Measurements from ENCODE around the gene INPP5E.

Gene INPP5E

DNA sequence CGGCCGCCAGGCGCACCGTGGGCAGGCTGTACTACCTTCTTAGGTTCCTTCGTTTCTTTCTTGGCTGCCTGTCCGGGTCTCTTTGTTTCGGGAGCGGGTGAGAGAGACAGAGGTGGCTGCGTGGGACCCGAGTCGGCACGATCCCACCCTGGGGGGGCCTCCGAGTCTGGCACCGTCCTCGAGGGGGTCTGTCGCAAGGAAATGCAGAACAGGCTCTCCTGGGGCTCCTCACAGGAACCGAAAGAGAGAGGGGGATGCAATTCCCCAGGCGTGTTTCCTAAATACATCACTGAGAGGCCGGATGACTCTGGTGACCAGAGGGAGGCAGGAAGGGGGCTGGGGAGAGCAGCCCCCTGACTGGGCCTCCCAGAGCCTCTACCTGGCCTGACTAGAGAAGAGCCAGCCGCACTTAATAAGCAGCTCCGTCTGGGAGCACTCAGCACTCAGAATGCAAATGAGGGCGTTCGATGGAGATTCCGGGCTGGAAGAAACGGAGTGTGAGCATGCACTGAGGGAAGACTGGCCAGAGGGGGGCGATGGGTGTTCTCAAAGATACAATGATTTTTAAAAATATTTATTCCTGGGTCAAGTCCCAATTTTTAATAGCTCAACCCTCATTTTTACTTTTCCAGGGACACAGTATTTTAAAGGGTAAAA is 11.7 kb upstream of the INPP5E start:
- DNase-seq (ENCODE audit: low read depth in 2 of 2) = no peak

DNA sequence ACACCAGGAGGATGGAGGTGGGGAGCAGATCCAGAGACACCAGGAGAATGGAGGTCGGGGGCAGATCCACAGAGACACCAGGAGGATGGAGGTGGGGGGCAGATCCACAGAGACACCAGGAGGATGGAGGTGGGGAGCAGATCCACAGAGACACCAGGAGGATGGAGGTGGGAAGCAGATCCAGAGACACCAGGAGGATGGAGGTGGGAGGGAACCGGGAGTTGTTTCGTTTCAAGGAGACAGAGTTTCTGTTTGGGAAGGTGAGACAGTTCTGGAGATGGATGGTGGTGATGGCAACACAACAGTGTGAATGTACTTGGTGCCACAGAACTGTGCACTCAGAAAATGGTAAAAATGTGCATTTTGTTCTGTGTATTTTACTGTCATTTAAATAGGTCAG is 9.0 kb upstream of the INPP5E start:
- DNase-seq (ENCODE audit: low read depth in 2 of 2) = no peak

DNA sequence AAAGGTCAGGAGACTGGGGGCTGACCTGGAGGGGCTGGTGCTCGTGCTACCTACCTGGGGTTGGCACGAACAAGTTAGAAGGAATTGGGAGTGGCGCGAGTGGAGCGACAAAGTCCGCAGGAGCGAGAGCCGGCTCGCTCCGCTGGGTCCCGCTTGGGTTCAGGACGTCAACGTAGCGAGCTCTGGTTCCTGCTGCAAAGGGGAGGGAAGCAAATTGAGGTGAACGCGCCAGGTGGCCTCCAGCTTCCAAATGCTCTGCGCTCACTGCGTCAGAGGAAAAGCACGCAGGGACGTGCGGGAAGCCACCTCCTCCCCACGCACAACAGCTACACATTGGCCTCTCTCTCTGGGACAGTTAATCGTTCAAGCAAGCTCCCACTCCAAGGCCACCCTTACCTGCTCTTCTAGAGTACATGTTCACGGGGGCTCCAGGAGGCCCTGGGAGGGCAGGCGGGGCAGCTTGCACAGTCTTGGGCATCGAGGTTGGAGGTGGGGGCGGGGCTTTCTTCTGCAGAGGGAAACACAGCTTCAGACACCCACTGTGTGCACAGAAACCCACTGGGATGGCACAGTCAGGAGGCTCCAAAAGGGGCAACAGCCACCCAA is 7.6 kb upstream of the INPP5E start:
- no peak for DNase-seq (ENCODE audit: low read depth in 2 of 2)

DNA sequence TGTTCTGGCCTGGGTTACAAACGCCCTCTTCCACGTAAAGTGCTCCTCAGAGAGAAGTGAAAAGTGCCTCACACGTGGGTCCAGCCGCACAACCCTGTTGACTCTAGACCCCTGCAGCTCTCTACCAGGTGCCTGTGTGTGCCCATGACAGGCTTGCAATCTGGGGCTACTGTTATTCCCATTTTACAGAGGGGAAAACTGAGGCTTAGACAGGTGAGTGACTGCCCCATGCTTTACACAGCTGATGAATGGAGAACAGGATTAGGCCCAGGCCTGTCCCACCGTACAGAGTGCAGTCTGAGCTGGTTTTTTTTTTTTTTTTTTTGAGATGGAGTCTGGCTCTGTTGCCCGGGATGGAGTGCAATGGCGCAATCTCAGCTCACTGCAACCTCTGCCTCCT is 6.2 kb upstream of the INPP5E start:
- no peak for DNase-seq (ENCODE audit: low read depth in 2 of 2)

DNA sequence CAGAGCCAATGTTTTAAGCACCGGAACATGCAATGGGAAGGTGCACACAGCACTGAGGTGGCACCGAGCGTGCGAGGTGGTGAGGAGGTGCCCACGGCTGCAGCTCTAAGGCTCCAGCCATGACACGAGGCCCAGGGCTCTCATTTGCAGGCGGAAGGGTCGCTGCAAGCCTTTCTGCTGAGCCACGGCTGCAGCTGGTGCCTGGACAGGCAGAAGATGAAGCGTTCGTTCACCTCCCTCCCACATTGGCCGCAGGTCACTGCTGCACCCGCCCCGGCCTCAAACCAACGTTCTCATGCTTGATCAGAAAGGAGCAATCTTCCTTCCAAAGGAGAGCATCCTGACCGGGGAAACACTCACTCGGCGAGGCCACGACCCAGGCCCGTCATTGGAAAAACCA is 4.5 kb upstream of the INPP5E start:
- DNase-seq (ENCODE audit: low read depth in 2 of 2) = no peak

DNA sequence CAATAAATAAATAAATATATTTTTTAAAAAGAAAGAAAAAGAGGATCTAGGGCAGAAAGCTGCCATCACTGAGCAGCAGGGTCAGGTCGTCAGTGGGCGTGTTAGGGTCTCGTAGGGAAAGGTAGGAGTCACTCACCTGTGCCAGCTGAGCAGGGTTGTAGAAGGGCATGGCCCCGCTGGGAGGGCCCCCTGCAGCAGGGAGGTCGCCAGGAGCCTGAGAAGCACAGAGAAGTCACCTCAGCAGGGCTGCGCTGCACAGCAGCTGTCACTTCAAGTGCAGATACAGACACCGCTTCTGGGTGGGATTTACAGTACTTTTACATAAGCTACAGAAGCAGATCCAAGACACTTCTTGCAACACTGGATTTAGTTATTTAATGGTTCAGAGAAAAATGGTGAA is 4.0 kb upstream of the INPP5E start:
- no peak for DNase-seq (ENCODE audit: low read depth in 2 of 2)

DNA sequence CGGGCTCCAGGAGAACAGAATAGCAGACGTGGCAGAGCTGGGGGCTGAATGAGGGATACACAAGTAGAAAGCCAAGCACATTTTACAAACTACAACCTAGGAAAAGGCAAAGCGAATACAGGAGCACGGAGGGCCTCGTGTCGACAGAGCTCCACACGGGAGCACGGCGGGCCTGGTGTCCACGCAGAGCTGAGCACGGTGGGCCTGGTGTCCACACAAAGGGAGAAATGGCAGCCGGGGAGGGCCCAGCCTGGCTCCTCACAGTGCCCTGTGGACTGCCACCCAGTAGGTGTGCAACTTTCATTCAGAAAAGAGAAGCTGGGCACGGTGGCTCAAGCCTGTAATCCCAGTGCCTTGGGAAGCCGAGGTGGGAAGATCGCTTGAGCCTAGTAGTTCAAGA is 3.4 kb upstream of the INPP5E start:
- DNase-seq (ENCODE audit: low read depth in 2 of 2) = no peak

DNA sequence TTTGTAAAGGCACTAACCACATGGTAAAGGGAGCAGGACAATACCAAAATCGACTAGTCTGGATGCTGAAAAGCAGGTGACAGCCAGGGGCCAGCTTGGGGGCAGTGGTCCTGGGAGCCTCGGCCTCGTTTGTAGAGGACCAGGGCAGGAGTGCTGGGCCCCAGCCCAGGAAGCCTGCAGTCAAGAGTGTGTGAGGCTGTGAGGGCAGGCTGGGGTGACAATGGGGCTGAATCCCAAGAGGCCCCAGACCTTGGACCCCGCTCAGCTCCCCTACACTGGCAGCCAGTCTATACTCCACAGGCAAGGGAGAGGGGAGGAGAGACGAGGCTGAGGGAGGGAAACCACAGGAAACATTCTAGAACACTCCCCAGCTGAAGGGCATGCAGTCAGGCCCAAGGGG is 2.6 kb upstream of the INPP5E start:
- no peak for DNase-seq (ENCODE audit: low read depth in 2 of 2)

DNA sequence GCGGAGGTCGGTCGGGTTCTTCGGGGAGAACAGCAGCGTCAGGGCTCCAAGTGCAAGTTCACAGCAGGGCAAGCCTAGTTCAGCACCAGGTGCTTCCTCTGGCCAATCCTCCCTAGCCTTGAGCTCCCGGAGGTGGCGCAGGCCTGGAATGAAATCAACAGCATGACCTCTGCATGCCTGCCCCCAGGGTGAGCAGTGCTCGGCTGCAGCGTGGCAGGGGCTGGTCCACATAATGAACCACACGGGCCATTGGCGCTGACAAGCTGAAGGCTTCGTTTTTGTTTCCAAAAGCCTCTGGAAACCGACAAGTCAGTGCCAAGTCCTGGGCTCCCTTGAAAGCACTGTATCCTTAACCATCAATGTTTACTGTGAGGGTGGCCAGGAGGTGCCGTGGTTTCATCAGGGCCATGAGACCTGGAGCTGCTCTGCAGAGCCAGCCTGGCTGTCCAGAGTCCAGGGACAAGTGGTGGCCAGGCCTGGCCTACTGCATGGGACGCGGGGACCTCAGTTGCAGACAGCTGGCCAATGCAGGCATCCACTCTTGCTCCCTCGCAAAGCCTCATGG is 2.1 kb upstream of the INPP5E start:
- no peak for DNase-seq (ENCODE audit: low read depth in 2 of 2)

DNA sequence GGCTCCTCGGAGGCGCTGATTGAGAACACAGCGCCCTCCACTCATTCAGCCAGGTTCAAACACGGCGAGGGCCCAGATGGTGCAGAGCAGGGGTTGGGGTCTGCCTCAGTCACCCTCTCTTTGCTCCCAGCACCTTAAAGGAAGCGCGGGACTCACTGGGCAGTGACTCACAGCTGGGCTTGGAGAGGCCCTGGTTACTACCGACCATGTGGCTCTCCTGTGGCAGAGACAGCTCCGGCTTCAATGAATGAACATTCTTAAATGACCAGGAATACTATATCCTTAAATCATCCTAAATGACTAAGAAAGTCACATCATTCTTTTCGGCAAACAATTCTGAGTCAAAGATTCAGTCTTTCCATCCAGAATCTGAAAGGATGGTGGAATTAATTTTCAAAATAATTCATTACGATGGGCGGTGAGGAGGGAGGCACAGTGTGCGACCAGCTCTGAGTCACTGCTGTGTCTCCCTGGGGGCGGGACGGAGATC is 1.6 kb upstream of the INPP5E start:
- DNase-seq (ENCODE audit: low read depth in 2 of 2) = no peak

DNA sequence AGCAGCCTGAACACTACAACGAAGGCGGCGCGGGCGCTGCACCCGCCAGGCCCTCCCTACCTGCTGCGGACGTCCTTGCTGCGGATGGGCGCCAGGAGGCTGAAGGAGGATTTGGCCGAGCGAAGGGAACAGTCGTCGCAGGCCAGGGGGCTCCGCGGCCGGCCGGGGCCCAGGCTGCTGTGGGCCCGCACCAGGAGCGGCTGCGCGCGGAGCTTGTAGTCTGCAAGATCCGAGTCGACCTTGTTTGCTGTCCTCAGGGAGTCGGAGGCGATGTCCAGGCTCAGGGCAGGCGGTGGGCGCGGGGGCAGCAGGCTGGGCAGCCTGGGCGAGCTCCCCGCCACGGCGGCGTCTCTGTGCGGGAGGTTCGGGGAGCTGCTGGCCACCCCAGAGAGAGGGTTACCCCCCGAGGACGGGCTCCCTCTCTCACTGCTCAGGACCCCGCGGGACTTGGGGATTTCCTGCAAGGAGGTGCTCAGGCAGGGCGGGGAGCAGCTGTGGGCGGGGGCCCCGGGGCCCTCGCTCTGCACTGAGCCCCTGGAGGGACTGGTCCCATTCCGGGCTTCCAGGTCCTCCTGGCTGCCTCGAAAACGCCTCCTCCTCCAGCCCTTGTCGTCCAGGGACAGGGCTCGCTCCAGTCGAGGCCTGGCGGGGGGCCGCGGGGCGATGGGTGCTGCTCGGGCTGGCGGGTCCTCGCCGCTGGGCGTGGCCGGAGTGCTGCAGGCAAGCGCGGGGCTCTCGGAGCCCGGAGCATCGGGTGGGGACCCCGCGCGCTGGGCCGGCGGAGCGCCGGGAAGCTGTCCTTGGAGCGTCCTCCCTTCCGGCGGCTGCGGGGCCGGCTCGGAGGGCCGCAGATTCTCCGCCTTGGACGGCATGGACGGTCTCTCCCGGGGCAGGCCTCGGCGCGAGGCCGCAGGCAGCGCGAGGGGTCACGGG is 831 bp downstream of the INPP5E start:
- peak; percentile 40 to 56 for DNase-seq (ENCODE audit: low read depth in 2 of 2)

DNA sequence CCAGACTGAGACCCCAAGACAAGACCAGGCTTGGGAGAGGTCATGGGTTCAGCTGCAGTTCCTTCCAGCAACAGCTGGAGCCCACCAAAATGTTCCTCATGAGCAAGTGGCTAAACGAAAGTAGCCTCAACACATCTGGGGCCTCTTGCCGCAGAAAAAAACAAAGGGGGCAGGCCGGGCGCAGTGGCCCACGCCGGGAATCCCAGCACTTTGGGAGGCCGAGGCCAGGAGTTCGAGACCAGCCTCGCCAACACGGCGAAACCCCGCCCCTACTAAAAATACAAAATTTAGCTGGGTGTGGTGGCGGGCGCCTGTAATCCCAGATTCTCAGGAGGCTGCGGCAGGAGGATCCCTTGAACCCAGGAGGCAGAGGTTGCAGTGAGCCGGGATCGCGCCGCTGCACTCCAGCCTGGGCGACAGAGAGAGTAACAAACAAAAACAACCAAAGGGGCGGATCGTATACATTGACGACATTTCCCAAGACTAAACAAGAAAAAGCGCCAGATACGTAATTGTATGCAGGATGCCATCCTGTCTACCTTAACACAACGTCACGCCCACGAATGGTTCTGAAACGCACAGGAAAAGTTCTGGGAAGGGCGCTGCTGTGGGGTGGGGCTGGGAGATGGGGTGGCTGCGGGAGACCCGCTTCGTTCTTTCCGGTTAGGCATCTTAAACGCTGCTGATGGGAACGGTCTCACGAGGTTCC is 1.7 kb downstream of the INPP5E start:
- no peak for DNase-seq (ENCODE audit: low read depth in 2 of 2)

DNA sequence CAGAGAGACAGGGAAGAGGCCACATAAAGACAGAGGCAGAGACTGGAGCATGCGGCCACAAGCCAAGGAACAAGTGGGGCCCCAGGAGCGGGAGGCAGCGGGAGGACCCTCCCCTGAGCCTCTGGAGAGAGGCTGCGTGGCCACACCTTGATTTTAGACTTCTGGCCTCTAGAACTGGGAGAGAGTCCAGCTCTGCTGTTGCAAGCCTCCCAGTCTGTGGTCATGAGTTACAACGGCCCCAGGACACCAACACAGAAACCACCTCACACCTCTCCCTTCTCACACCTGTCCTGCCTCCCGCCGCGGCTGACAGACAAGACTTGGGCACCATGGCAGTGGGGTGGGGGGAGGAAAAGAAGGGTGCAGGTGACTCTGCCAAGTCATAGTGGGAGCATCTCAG is 2.2 kb downstream of the INPP5E start:
- DNase-seq (ENCODE audit: low read depth in 2 of 2) = no peak

DNA sequence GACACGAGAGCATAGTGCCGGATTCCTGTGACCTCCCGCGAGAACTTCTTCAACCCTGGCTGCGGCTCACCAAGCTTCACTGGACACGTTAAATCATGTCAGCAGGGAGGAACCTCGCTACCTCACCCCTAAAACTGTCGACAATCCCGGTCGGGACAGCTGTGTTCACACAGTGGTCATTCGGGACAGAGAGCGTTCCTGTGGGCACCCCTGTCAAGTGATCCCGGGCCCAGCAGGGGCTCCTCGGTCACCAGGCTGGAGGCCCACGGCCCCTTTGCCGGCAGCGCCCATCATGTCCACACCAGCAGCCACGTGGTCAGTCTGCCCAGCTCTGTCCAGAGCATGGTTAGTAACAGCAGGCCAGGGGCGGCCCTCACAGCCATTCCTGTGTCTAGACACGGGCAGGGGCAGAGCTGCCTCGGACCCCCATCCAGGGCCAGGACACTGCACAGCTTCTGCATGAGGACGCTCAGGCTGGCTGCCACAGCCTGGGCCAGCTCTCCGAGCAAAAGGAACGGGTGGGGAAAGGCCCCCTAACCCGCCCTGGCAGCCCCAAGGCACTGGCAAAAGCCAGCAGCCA is 3.5 kb downstream of the INPP5E start:
- DNase-seq (ENCODE audit: low read depth in 2 of 2) = no peak

DNA sequence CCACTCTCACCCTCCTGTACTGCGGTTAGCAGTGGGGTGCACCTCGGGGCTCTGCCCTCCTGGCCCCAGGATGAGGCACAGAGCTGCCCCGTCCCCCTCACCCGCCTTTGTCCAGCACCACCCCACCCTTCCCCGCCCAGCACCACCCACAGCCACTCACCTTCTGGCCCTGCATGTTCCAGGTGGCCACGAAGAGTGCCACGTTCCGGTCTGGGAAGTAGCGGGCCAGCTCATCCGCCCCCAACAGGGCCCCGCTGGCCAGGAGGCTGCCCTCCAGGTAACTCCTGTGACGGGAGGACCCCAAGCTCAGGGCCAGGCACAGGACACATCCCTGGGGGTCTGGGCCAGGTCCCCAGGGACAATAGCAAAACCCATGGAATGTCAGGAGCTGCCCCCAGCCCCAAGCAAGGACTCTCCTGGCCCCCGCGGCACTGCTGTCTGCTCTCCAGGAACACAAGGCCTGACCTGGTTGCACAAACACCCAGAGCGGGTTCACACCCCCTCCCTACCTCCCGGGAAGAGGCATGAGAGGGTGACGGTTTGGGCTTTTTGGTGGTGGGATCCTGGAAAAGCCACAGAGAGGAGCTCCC is 5.0 kb downstream of the INPP5E start:
- DNase-seq (ENCODE audit: low read depth in 2 of 2) = no peak

DNA sequence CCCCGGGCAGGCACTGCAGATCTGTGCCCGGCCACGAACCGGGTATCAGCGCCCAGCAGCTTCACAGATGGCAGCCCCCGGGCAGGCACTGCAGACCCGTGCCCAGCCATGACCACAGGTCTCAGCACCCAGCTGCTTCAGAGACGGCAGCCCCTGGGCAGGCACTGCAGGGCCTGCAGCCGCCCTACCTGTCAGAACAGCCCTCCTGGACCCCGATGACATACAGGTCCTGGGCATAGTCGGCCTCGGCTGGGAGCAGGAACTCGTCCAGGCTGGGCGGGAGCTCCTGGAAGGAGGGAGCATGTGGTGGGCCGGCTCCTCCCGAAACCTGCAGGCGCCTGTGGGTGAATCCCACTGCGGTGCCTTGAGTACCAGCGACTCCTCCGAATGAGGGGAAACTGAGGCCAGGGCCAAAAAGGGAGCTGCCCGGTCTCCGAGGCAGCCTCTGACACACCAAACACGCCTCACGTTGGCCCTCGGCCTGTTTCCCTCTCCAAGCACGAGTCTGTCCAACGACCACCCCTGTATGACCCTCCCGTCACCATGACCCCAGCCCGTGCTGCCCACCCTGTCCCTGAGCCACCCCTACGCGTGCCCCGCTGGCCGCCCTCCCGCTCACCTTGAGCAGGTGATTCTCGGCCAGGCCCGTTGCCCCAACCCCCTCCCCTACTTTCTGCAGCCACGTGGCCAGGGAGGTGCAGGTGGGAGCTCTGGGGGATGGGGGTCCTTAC is 5.6 kb downstream of the INPP5E start:
- DNase-seq (ENCODE audit: low read depth in 2 of 2) = no peak

DNA sequence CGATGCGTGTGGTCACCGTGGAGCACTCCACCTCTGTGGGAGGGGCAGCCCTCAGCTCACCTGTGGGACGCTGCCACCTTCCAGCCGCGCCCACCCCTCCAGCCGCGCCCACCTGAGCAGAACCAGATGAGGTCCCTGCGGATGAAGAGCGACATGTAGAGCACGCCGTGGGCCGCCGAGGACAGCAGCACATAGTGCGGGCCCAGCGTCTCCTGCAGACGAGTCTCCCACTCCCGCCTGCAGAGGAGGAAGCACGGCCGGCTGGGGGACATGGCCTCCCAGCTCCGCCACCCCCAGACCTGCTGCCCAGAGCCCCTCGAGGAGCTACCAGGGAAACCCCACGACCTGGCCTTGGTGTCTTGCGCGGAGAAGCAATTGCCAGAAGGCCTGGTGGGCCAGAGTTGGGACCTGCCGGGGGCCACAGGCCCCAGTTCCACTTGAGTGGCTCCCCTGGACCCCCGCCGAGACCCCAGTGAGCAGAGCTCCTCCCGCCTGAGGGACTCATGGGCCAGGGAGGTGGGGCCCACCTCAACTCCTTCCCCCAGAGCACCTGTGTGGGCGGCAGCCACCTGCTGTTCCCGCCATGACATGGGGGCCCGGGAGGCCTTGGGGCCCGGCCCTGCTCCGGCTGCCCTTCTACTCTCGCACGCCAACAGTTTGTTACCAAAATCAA is 6.5 kb downstream of the INPP5E start:
- DNase-seq (ENCODE audit: low read depth in 2 of 2) = no peak

DNA sequence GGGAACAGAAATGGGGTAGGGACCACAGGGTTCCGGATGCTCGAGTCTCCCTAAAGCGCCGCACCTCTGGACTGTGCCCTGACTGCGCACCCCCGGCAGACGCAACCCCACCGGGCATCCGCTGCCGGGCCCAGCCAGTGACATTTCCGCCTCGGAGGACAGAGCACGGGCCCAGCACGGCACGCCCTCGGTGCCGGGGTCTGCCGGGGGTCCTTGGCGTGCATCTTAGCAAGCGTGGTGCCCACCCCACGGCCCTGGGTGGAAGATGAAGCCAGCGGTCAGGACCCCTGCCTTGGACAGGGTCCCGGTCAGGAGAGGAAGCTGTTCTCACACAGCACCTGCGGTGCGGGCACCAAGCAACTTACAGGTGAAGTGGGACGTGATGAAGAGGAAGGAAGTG is 7.1 kb downstream of the INPP5E start:
- DNase-seq (ENCODE audit: low read depth in 2 of 2) = no peak

DNA sequence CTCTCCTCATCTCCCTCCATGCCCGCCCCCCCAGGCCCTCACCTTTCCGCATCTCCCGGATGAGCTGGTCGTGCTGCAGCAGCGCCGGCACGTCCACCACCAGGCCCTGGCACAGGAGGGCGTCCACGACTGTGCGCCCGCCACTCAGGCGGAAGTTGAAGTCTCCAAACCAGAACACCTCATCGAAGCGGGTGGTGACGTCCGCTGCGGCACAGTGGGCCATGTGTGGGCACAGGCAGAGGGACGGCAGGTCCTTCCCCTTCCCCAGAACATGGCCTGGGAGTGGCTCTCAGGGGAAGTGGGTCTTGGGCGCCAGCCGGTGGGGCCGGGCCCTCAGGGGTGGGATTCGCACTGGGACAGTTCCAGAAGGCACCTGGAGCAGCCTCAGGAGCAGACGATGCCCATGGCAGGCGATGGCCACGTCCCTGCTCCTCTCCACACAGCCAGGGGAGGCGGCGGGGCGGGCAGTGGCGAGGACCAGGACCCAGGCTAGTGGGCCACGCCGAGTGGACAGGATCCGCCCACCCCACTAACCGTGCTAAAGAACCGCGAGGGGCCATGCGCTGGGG is 7.8 kb downstream of the INPP5E start:
- no peak for DNase-seq (ENCODE audit: low read depth in 2 of 2)

All from stimulated activated CD4-positive, alpha-beta T cell treated with anti-CD3 and anti-CD28 coated beads, Interleukin-4, amount 100 ng/mL, for 48 hours (primary cell).